Activated T-cell treated with anti-CD3 and anti-CD28 coated beads, Interleukin-2, amount 50 U/mL, for 24 hours (primary cell): ENCODE results near the gene DDOST.
"Not testable (repeated sequence)": the region's sequence is repeated elsewhere in the genome, so short reads cannot be mapped to it uniquely, and the experiment has no call there.

ENCODE experiments used
- DNase-seq: peaks from one replicate; pipeline ENCODE4 v3.0.0-alpha.2; 2020
- H3K27ac Mint-ChIP-seq: 2 replicates; pipeline ENCODE4 v1.8.0; 2020; ENCODE audit warnings: mild to moderate bottlenecking, mixed read lengths
- H3K27me3 Mint-ChIP-seq: 2 replicates; pipeline ENCODE4 v1.8.0; 2020; ENCODE audit warnings: mixed read lengths
- H3K36me3 Mint-ChIP-seq: 2 replicates; pipeline ENCODE4 v1.8.0; 2020; ENCODE audit warnings: low read depth, mixed read lengths
- H3K4me1 Mint-ChIP-seq: 2 replicates; pipeline ENCODE4 v1.8.0; 2020; ENCODE audit warnings: low read depth, mixed read lengths
- H3K4me3 Mint-ChIP-seq: 2 replicates; pipeline ENCODE4 v1.8.0; 2020; ENCODE audit warnings: mild to moderate bottlenecking, moderate library complexity, mixed read lengths
- H3K9me3 Mint-ChIP-seq: 2 replicates; pipeline ENCODE4 v1.8.0; 2020; ENCODE audit warnings: mixed read lengths

The DDOST gene

GRCh38 chr1:20612221-20612746 is 48.9 kb downstream of the DDOST start:
- H3K4me1 Mint-ChIP-seq, result no peaks in the 10 kb centered on the region
- H3K36me3 Mint-ChIP-seq, result no peaks in the 10 kb centered on the region
- no peak overlapping the region for H3K27ac Mint-ChIP-seq
- DNase-seq, result no peak
- peaks cover 10% of the 10 kb centered on the region for H3K27me3 Mint-ChIP-seq
- H3K4me3 Mint-ChIP-seq, result no peak overlapping the region
- no peaks in the 10 kb centered on the region for H3K9me3 Mint-ChIP-seq

- H3K9me3 Mint-ChIP-seq, result no peaks in the 10 kb centered on the region
- H3K36me3 Mint-ChIP-seq, result no peaks in the 10 kb centered on the region
- no peaks in the 10 kb centered on the region for H3K4me1 Mint-ChIP-seq
- DNase-seq, result no peak
- H3K27me3 Mint-ChIP-seq, result peaks cover 5% of the 10 kb centered on the region
- H3K4me3 Mint-ChIP-seq, result no peak overlapping the region
- no peak overlapping the region for H3K27ac Mint-ChIP-seq
Observed at GRCh38 chr1:20611652-20612051, 49.5 kb downstream of the DDOST start.

- no peak overlapping the region for H3K4me3 Mint-ChIP-seq
- no peaks in the 10 kb centered on the region for H3K4me1 Mint-ChIP-seq
- no peaks in the 10 kb centered on the region for H3K9me3 Mint-ChIP-seq
- no peaks in the 10 kb centered on the region for H3K36me3 Mint-ChIP-seq
- H3K27ac Mint-ChIP-seq, result no peak overlapping the region
- no peak for DNase-seq
- H3K27me3 Mint-ChIP-seq, result peaks cover 2% of the 10 kb centered on the region
Observed at GRCh38 chr1:20610970-20611369, 50.2 kb downstream of the DDOST start.

- Mint-ChIP-seq H3K4me3 (no peak overlapping the region), H3K27me3 (no peaks in the 10 kb centered on the region), H3K4me1 (no peaks in the 10 kb centered on the region), H3K9me3 (no peaks in the 10 kb centered on the region), H3K27ac (no peak overlapping the region), H3K36me3 (no peaks in the 10 kb centered on the region)
- DNase-seq, result no peak
Observed at GRCh38 chr1:20609541-20609940, 51.6 kb downstream of the DDOST start.

- not testable (repeated sequence) for H3K27ac Mint-ChIP-seq, H3K9me3 Mint-ChIP-seq, H3K36me3 Mint-ChIP-seq, H3K4me3 Mint-ChIP-seq, H3K27me3 Mint-ChIP-seq, H3K4me1 Mint-ChIP-seq, DNase-seq
Observed at GRCh38 chr1:20606801-20607570, 54.2 kb downstream of the DDOST start.

GRCh38 chr1:20604678-20605077 is 56.5 kb downstream of the DDOST start:
- Mint-ChIP-seq H3K27ac (no peak overlapping the region), H3K36me3 (no peaks in the 10 kb centered on the region), H3K27me3 (no peaks in the 10 kb centered on the region), H3K4me3 (no peak overlapping the region), H3K9me3 (no peaks in the 10 kb centered on the region), H3K4me1 (no peaks in the 10 kb centered on the region)
- DNase-seq, result no peak

- H3K9me3 Mint-ChIP-seq, result no peaks in the 10 kb centered on the region
- no peaks in the 10 kb centered on the region for H3K4me1 Mint-ChIP-seq
- H3K36me3 Mint-ChIP-seq, result no peaks in the 10 kb centered on the region
- H3K4me3 Mint-ChIP-seq, result no peak overlapping the region
- no peaks in the 10 kb centered on the region for H3K27me3 Mint-ChIP-seq
- no peak overlapping the region for H3K27ac Mint-ChIP-seq
- no peak for DNase-seq
Observed at GRCh38 chr1:20603504-20604464, 57.4 kb downstream of the DDOST start.

- no peaks in the 10 kb centered on the region for H3K9me3 Mint-ChIP-seq
- DNase-seq, result no peak
- H3K4me1 Mint-ChIP-seq, result no peaks in the 10 kb centered on the region
- H3K36me3 Mint-ChIP-seq, result no peaks in the 10 kb centered on the region
- H3K27ac Mint-ChIP-seq, result no peak overlapping the region
- H3K27me3 Mint-ChIP-seq, result no peaks in the 10 kb centered on the region
- H3K4me3 Mint-ChIP-seq, result no peak overlapping the region
Observed at GRCh38 chr1:20602851-20603450, 58.2 kb downstream of the DDOST start.
